Measurements from ENCODE around the gene INPP5D. TPM values are rescaled to one million over a fixed set of nuclear protein-coding genes. Genes with fewer than 3 reads are reported as not detected.
A peak's percentile ranks its signal among the peaks of the same experiment; 100 is the strongest.

The INPP5D gene
- total and polyA plus RNA-seq, 4 donors: 2.9 to 18.8 (median 6.6) TPM

DNA sequence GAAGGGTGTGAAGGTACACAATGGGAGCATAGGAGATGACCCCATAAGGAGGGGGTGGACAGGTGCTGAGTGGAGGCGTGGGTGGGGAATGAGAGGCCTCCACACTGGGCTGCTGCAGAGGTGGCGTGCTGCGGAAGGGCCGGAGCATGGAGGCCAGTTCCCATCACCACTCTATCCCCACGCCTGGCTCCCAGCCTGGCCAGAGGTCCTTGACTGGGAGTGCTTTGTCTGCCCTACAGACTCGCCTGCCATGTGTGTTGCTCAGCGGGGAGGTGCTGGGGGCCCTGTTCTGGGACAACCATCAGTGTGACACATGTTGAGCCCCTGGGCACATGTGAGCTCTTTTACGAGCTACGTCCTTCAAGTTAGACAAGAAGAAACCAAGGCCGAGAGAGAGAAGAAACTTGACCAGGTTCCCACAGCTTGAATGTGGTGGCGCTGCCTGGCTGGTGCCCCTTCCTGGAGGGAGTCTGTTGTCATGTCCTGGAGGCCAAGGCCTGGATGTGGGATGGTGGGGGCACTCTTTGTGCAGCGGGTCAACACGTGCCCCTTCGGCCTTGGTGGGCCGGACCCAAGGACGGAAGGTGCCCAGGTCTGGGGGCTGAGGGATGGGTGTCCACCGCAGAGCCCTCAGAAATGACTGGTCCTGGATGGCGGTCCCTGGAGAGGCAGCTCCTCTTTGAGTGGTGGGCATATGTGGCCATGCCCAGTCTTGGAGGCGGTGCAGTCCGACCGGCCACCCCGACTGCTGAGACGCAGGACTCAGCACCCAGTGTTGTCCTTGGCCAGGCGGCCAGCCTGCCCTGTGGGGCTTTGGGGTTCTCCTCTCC lies 1.2 kb upstream of the INPP5D start:
- Histone ChIP-seq H3K27ac (ENCODE audit: low read depth in 1 of 2, low read length in 2 of 2) (peak overlapping the region in 1 of 2 donors; percentile 79), H3K27me3 (ENCODE audit: control insufficient read depth in 4 of 4, insufficient read depth in 4 of 4, low read length in 3 of 4) (no peaks in the 10 kb centered on the region), H3K9ac (ENCODE audit: low read depth in 1 of 2, low read length in 2 of 2) (no peak overlapping the region), H3K4me1 (ENCODE audit: control insufficient read depth in 4 of 4, insufficient read depth in 4 of 4, low read length in 3 of 4) (peaks cover 0 to 13% (median 5%) of the 10 kb centered on the region in 4 donors), H3K36me3 (ENCODE audit: control insufficient read depth in 4 of 4, insufficient read depth in 3 of 4, low read depth in 1 of 4, low read length in 3 of 4) (no peaks in the 10 kb centered on the region), H3K9me3 (ENCODE audit: control insufficient read depth in 4 of 4, low read length in 3 of 4) (no peaks in the 10 kb centered on the region), H3K4me3 (ENCODE audit: low read depth in 1 of 3, low read length in 3 of 3) (no peak overlapping the region)
- DNase-seq (ENCODE audit: low spot score): no peak
- TF ChIP-seq HNF4G (IDR thresholded peaks at IDR 0.05): no peak
- no peak for TF ChIP-seq RAD21 (IDR thresholded peaks at IDR 0.05)
- no peak for TF ChIP-seq FOXA2 (IDR thresholded peaks at IDR 0.05)
- TF ChIP-seq, protein P1, sequence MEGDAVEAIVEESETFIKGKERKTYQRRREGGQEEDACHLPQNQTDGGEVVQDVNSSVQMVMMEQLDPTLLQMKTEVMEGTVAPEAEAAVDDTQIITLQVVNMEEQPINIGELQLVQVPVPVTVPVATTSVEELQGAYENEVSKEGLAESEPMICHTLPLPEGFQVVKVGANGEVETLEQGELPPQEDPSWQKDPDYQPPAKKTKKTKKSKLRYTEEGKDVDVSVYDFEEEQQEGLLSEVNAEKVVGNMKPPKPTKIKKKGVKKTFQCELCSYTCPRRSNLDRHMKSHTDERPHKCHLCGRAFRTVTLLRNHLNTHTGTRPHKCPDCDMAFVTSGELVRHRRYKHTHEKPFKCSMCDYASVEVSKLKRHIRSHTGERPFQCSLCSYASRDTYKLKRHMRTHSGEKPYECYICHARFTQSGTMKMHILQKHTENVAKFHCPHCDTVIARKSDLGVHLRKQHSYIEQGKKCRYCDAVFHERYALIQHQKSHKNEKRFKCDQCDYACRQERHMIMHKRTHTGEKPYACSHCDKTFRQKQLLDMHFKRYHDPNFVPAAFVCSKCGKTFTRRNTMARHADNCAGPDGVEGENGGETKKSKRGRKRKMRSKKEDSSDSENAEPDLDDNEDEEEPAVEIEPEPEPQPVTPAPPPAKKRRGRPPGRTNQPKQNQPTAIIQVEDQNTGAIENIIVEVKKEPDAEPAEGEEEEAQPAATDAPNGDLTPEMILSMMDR (IDR thresholded peaks at IDR 0.05; ENCODE audit: low read depth, low read length, missing input control): no peak
- TF ChIP-seq TAF1 (conservative IDR thresholded peaks at IDR 0.05): no peak
- no peak for TF ChIP-seq RXRA (IDR thresholded peaks at IDR 0.05)
- TF ChIP-seq, protein P2, sequence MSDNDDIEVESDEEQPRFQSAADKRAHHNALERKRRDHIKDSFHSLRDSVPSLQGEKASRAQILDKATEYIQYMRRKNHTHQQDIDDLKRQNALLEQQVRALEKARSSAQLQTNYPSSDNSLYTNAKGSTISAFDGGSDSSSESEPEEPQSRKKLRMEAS (IDR thresholded peaks at IDR 0.05): no peak
- TF ChIP-seq EGR1 (IDR thresholded peaks at IDR 0.05; ENCODE audit: low read depth in 2 of 2): no peak
- 95% methylated on average over 24 of the region's 24 CpGs for WGBS

DNA sequence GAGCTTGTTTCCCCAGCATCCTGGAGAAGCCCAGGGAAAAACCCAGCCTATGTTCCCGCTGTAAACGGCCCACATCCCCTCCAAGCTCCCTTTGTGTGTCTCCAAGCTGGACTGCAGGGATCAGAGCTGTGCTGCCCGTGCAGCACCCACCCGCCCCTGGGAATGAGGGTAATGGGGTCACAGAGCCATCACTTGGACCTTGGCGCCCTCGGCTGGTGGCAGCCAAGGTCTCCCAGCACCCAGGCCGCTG lies 670 bp upstream of the INPP5D start:
- H3K27ac ChIP-seq (ENCODE audit: low read depth in 1 of 2, low read length in 2 of 2): peak overlapping the region; percentile 69 to 79
- H3K4me3 ChIP-seq (ENCODE audit: low read depth in 1 of 3, low read length in 3 of 3): no peak overlapping the region
- no peak overlapping the region for H3K9ac ChIP-seq (ENCODE audit: low read depth in 1 of 2, low read length in 2 of 2)
- no peaks in the 10 kb centered on the region for H3K27me3 ChIP-seq (ENCODE audit: control insufficient read depth in 4 of 4, insufficient read depth in 4 of 4, low read length in 3 of 4)
- peaks cover 0 to 13% (median 3%) of the 10 kb centered on the region in 4 donors for H3K4me1 ChIP-seq (ENCODE audit: control insufficient read depth in 4 of 4, insufficient read depth in 4 of 4, low read length in 3 of 4)
- H3K36me3 ChIP-seq (ENCODE audit: control insufficient read depth in 4 of 4, insufficient read depth in 3 of 4, low read depth in 1 of 4, low read length in 3 of 4): no peaks in the 10 kb centered on the region
- 72% methylated on average over 7 of the region's 7 CpGs for WGBS
- TF ChIP-seq RAD21 (IDR thresholded peaks at IDR 0.05) (no peak), SP1 (IDR thresholded peaks at IDR 0.05) (no peak), GABPA (IDR thresholded peaks at IDR 0.05 in 1 of 2, conservative IDR thresholded peaks at IDR 0.05 in 1 of 2) (no peak), EGR1 (IDR thresholded peaks at IDR 0.05; ENCODE audit: low read depth in 2 of 2) (no peak), FOXA1 (IDR thresholded peaks at IDR 0.05) (no peak), TAF1 (conservative IDR thresholded peaks at IDR 0.05) (no peak), FOXA2 (IDR thresholded peaks at IDR 0.05) (no peak), RXRA (IDR thresholded peaks at IDR 0.05) (no peak), NR2F2 (IDR thresholded peaks at IDR 0.05) (no peak), HNF4A (conservative IDR thresholded peaks at IDR 0.05) (no peak), JUND (IDR thresholded peaks at IDR 0.05) (no peak), YY1 (IDR thresholded peaks at IDR 0.05) (no peak), HNF4G (IDR thresholded peaks at IDR 0.05) (no peak)
- TF ChIP-seq, protein P1 (IDR thresholded peaks at IDR 0.05; ENCODE audit: low read depth, low read length, missing input control): no peak
- TF ChIP-seq, protein P3, sequence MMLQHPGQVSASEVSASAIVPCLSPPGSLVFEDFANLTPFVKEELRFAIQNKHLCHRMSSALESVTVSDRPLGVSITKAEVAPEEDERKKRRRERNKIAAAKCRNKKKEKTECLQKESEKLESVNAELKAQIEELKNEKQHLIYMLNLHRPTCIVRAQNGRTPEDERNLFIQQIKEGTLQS (IDR thresholded peaks at IDR 0.05): no peak
- TF ChIP-seq, protein P2 (IDR thresholded peaks at IDR 0.05): no peak
- TF ChIP-seq, protein P4, sequence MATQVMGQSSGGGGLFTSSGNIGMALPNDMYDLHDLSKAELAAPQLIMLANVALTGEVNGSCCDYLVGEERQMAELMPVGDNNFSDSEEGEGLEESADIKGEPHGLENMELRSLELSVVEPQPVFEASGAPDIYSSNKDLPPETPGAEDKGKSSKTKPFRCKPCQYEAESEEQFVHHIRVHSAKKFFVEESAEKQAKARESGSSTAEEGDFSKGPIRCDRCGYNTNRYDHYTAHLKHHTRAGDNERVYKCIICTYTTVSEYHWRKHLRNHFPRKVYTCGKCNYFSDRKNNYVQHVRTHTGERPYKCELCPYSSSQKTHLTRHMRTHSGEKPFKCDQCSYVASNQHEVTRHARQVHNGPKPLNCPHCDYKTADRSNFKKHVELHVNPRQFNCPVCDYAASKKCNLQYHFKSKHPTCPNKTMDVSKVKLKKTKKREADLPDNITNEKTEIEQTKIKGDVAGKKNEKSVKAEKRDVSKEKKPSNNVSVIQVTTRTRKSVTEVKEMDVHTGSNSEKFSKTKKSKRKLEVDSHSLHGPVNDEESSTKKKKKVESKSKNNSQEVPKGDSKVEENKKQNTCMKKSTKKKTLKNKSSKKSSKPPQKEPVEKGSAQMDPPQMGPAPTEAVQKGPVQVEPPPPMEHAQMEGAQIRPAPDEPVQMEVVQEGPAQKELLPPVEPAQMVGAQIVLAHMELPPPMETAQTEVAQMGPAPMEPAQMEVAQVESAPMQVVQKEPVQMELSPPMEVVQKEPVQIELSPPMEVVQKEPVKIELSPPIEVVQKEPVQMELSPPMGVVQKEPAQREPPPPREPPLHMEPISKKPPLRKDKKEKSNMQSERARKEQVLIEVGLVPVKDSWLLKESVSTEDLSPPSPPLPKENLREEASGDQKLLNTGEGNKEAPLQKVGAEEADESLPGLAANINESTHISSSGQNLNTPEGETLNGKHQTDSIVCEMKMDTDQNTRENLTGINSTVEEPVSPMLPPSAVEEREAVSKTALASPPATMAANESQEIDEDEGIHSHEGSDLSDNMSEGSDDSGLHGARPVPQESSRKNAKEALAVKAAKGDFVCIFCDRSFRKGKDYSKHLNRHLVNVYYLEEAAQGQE (IDR thresholded peaks at IDR 0.05): no peak
- TF ChIP-seq, protein P5, sequence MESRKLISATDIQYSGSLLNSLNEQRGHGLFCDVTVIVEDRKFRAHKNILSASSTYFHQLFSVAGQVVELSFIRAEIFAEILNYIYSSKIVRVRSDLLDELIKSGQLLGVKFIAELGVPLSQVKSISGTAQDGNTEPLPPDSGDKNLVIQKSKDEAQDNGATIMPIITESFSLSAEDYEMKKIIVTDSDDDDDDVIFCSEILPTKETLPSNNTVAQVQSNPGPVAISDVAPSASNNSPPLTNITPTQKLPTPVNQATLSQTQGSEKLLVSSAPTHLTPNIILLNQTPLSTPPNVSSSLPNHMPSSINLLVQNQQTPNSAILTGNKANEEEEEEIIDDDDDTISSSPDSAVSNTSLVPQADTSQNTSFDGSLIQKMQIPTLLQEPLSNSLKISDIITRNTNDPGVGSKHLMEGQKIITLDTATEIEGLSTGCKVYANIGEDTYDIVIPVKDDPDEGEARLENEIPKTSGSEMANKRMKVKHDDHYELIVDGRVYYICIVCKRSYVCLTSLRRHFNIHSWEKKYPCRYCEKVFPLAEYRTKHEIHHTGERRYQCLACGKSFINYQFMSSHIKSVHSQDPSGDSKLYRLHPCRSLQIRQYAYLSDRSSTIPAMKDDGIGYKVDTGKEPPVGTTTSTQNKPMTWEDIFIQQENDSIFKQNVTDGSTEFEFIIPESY (IDR thresholded peaks at IDR 0.05): no peak
- no peaks in the 10 kb centered on the region for H3K9me3 ChIP-seq (ENCODE audit: control insufficient read depth in 4 of 4, low read length in 3 of 4)
- DNase-seq (ENCODE audit: low spot score): no peak

Data from liver (tissue), 9 donors.